GM11168 (cell line): ENCODE data around the gene OBP2B.
"Not testable (repeated sequence)": the region's sequence is repeated elsewhere in the genome, so short reads cannot be mapped to it uniquely, and the experiment has no call there.

Experiments
- in situ Hi-C: fragments of 300-500 bp; cut with MboI; formaldehyde crosslinking; loops from one replicate; pipeline ENCODE4 v1.12.0; 2022; ENCODE audit warnings: low sequenced_read_pairs; ENCODE audit not compliant: unreplicated experiment

Gene OBP2B

GRCh38 chr9:133223159-133223756 lies 14.2 kb upstream of the OBP2B start:
- in situ Hi-C loops = not testable (repeated sequence)

DNA sequence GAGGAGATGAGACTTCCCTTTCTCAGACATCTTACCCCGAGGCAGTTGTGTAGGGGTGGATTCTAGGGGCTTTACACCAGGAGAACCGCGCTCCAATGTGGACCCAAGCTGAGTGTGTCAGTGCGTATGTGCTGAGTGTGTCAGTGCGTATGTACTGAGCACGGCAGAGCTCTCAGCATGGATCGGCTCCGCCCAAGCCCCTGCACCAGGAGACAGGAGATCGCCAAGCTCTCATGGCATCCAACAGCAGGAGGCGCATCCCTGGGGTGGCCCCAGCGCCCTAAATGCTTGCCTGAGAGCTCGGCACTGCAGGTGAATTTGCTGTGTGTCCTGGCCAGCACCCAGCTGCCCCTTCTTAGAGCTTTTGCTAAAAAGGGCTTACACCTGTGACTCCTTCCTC lies 12.9 kb upstream of the OBP2B start:
- in situ Hi-C loops = not testable (repeated sequence)

- in situ Hi-C loops = no loop called here
These were observed 12.2 kb upstream of the OBP2B start for GRCh38 chr9:133221177-133221809.

GRCh38 chr9:133218049-133218975 lies 9.3 kb upstream of the OBP2B start:
- in situ Hi-C loops = not testable (repeated sequence)

DNA sequence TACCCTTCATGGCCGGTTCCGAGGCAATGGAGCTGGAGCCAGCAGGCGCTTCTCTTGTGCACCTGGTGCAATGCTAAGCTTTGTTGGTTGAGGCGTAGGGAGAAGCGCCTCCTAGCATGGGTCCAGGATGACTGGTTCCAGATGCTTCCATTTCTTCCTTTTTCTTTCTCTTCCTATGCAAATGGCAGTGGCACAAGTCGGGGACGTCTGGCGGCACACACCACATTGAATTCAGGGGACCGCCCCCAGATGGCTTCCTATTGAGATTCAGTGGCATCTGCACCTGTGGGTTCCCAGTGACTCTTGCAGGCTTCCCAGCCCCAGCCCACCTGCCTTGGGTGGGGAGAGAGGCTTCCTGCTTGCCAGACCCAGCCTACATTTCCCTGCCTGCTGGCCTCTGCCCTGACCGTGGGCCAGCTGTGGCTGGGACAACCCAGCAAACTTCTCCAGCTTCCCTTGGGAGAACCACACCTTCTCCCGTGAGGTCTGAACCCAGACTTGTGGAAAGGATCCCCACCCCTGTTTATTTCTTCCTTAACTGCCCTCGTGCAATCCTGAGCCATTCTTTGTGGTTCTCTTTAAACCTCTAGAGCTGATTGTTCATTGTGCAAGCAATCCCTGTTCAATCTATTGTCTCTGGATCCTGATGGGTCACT lies 8.4 kb upstream of the OBP2B start:
- in situ Hi-C loops = not testable (repeated sequence)

DNA sequence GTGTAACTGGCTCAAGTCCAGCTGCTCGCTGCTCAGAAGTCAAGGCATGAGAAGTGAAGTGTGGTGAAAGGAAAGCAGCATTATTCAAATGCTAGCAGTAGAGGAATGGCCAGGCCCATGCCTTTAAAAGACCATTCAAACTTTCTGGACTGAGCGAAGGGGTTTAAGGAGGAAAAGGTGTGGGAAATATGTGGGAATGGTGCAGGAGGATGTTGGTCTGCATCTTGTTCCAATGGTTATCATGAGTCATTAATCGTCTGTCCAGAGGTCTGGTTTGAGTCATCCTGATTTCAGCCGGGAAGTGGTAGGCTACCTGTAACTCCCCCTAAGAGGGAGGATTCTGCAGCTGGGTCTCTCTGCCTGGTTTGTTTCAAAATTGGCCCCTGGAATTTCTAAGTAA lies 5.2 kb upstream of the OBP2B start:
- in situ Hi-C loops = not testable (repeated sequence)

GRCh38 chr9:133210609-133211008 lies 1.6 kb upstream of the OBP2B start:
- in situ Hi-C loops = no loop called here

- in situ Hi-C loops = no loop called here
These were observed 1.1 kb upstream of the OBP2B start for GRCh38 chr9:133210202-133210532.

DNA sequence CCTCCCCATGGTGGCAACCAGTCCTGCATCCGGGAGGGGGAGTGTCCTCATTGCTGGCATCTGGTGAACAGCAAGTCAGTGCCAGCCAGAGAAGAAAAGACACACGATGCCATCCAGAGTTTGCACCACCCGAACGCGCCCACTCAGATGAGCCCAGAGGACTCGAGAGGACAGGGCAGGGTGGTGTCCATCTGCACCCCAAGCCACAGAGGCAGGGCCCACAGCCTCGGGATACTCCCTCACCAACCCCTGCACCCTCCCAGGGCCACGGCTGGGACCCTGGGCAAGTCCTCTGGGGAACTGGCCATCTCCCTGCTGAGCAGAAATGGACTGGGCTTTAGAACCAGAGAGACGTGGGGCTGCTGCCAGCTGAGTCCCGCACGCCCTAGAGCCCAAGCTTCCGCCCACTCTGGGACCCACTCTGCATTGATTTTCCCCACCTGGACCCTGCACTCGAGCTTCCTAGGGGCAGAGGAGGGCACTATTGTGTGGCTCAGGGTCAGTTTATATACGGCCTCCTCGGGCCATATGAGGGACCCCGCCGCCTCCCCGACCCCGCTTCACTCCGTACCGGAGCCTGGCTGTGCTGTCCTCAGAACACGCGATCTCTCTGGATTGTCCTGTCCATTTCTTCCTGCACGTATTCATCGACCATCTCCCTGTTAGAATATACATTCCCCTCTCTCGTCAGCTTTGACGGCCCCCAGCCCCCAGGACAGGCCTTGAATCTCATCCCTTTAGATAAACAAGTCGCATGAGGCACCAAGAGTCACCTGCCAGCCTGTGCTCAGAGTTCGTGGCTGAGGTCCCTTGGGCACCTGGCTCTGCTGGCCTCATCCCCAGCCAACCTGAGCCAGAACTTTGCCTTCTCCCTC lies 514 bp upstream of the OBP2B start:
- in situ Hi-C loops = not testable (repeated sequence)

DNA sequence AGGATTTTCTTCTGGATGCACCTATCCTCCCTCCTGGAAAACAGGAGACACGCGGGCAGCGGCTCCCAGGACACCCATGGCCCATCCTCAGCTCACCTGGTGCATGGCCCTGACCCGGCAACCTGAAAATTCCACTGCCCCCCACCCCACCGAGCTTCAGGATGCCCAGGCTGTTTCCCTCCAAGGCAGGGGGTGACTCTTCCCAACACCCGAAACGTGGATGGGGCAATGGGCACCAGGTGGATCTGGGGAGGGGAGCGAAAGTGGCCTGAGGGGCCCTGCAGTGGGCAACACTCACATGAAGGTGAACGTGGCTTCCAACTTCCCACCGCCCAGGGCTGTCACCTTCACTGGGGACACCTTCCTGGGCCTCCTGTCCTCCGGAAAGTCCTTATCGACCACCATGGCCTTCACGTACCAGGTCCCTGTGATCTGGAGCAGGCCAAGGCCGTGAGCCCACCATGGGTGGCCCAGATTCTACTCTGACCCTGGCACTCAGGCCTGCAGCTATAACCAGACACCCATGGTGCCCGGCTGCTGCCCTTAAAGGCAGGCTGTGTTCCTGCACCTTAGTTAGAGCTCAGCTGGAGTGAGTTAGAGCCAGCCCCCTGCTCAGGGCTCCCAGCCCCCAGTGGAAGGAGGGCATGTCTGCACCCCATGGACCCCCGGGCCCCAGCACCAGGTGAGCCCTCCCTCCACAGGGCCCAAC lies 725 bp downstream of the OBP2B start:
- in situ Hi-C loops = not testable (repeated sequence)

- in situ Hi-C loops = no loop called here
These were observed 1.4 kb downstream of the OBP2B start for GRCh38 chr9:133207540-133208170.

- in situ Hi-C loops = no loop called here
These were observed 2.0 kb downstream of the OBP2B start for GRCh38 chr9:133207021-133207531.

- in situ Hi-C loops = no loop called here
These were observed 2.8 kb downstream of the OBP2B start for GRCh38 chr9:133205996-133206931.

GRCh38 chr9:133205481-133205887 lies 3.6 kb downstream of the OBP2B start:
- in situ Hi-C loops = not testable (repeated sequence)

DNA sequence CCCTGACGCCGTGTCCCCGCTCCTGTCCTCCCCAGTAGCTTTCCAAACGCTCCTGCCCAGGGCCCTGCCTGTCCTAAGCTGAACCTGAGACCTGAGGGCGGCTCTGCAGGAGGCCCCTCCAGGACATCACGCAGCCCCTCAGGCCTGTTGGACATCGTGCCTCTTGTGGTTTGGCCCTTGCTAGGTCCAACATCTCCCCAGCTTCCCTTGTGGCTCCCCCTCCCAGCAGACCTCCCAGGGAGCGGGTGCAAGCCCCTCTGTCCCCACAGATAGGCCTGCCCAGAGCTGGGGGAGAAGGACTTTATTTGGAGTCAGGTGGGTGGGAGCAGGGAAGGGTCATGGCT lies 4.1 kb downstream of the OBP2B start:
- in situ Hi-C loops = no loop called here

DNA sequence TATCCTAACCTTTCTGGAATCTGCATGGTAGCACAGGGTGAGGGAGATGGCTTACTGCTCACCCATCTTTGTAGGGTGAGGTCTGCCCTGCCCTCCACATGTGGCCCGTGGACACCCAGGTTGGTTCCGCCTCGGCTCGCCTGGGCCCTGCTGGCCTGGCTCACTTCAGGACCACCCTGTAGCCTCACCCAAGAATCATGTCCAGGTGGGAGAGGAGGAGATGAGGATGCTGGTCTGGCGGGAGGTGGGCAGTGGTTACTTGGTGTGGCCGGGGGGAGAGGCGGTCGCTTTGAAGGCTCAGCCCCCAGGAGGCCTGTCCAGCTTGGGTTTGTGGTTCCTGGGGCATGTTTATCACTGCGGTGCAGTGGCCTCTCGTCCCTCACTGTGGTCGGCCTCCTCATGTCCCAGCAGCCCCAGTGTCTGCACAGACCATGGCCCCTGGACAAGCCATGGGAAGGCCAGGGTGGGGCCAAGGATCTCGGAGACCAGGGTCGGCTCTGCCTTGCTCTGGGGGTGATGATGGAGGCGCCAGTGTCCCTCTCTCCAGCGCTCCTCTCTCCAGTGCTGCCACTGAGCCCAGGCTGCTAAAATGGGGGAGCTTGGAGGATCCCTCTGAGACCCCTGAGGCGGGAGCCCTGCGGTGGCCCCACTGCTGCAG lies 4.6 kb downstream of the OBP2B start:
- in situ Hi-C loops = no loop called here

- in situ Hi-C loops = no loop called here
These were observed 5.5 kb downstream of the OBP2B start for GRCh38 chr9:133203506-133204075.
